NK-92 (cell line): ENCODE data around the gene GDF3.
"Not testable (repeated sequence)": the region's sequence is repeated elsewhere in the genome, so short reads cannot be mapped to it uniquely, and the experiment has no call there.

Experiments used
- DNase-seq: peaks from one replicate; lab custom pipeline; 2025; ENCODE audit not compliant: unreplicated experiment; lab: John Stamatoyannopoulos, UW

GDF3 gene

DNA sequence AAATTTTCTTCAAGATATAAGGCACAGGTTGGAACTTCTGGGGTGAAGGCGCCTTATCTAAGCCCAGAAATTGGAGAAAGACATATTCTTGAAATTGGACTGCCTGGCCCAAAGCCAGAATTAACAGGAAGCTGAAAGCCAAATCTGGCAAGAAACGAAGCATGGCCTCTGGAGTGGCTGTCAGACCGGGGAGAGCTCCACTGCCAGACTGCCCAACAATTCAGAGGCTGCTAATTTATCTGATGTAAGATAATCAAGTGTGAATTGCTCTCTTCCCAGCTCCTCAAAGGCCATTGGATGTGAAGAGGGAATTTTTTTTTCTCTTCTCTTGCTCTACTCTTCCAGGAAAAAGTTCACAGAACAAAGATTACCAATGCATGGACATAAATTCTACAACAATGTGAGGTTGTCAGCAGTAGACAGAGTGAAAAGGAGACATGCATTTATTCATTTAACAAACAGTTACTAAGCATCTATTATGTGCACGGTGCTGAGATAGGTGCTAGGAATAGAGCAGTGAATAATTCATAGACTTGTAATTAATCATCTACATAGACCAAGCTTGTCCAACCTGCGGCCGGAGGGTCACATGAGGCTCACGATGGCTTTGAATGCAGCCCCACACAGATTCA lies at the start of gene GDF3:
Gene GDF3, minus strand, starts transcription at position 210 of the 632 bp plus-strand sequence. Its CDS starts 47 bp downstream, at position 163.
- no peak for DNase-seq

DNA sequence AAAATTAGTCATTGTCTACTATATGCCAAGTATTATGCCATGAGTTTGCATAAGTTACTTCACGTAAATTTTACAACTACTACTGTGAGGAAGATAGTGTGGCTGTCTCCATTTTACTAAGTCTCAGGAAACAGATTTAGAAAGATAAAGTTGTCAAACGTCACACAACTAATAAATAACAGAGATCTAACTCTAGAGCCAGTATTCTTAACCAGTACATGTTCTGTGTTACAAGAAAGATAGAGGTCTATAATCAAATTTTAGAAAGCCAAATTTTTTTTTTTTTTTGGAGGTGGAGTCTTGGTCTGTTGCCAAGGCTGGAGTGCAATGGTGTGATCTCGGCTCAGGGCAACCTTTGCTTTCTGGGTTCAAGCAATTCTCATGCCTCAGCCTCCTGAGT lies 37.4 kb upstream of the GDF3 start:
- no peak for DNase-seq

DNA sequence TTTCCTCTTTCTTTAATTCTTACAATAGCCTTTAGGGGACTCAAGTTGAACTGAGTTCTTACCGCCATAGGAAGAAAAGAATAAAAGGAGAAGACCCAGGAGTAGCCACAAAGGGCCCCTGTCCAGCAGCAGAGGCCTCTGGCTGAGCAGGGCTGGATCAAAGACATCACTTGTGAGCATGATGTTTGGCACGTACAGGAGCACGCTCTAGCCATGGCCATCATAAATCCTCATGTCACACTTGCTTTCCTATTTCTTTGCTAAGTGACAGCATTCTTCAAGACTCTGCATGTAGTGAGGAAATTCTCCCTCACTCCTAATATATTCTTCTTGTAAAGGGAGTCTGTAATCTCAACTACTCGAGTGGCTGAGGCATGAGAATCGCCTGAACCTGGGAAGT lies 35.9 kb upstream of the GDF3 start:
- DNase-seq = no peak

DNA sequence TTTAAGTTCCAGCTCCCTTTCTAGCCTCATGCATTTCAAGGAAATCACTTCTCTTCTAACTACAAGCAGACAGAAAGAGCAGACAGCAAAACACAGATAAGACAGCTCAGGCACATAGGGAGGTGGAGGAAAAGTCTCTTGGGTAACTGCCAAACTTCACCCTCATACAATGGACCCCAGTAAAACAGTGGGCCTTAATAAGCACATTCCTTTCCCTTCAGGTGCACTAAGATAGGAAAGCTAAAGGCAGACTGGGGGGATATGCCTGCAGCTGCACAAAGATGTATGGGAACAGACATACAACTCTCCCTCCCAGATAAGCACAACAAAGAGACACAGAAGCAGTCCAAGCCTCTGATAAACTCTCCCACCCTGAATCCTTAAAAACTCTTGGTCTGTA lies 35.4 kb upstream of the GDF3 start:
- DNase-seq = not testable (repeated sequence)

DNA sequence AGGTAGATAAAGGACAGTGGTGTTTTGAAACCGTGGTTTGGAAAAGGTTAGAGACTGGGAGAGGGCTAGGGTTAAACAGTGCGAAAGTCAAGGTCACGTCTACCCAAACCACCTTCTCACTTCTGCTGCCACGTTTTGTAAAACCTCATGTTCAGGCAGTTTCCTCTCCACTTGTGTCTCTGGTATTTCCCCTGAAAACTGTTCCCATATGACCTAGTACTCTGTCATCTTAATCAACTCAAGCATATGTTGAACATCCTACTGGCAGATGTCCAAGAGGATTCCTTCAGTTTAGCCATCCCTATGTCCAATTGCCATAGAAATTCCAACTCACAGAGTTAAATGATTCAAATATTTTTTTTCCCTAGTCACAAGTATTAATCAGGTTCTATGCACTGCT lies 34.2 kb upstream of the GDF3 start:
- no peak for DNase-seq

DNA sequence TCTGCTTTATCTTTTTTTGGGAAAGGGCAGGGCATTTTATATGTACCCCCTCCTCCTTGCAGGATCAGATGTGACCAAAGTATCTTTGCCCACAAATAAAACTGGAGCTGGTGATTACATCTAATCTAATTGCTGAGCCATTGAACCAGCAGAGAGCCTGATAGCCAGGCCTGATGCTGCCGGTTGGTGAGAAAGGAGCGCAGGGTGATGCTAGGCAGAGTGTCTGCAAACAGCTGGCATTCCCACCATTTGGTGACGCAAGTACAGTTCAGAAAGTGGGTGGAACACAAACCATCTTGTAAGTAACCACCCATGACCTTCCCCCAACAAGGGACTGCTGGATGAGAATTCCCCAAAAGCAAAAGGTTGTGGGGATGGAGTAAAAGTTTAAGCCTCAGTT lies 28.4 kb upstream of the GDF3 start:
- no peak for DNase-seq

DNA sequence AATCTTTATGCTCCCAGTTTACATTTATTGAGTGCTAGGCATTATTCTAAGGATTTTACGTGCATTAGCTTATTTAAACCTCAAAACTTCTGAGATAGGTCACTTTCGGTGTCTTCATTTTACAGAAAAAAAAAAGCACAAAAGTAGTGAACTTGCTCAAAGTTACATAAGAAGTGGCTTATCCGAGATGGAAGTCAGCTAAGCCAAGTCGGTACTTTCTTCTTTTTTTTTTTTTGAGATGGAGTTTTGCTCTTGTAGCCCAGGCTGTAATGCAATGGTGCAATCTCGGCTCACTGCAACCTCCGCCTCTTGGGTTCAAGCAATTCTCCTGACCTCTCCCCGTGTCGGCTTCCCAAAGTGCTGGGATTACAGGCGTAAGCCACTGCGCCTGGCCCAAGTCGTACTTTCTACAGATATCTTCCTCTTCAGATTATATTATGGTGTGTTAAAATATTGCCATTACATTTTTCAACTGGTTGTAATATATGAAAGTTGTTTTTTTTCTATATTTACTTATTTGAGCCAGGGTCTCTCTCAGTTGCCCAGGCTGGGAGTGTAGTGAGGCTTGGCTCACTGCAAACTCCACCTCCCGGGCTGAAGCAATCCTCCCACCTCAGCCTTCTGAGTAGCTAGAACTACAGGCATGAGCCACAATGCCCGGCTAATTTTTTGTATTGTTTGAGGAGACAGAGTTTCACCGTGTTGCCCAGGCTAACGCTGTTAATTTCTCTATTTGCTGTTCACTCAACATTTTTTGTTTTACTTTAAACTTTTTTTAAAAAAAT lies 24.6 kb upstream of the GDF3 start:
- DNase-seq = no peak

DNA sequence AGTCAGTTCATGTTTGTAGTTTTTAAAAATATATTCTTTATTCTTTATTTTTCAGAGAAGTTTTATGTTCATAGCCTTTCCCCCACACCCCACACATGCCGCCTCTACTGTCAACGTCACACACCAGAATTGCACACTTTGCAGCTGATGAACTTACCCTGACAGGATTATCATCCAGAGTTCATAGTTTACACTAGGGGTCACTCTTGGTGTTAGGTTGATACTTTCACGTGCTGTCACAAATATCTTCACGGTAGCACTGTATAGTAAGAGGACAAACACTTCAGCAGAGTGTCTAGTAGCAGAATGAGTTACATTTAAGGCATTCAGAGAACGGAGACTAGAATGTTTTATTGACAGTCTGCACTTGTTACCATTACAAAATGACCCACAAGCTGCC lies 20.8 kb upstream of the GDF3 start:
- DNase-seq = no peak

DNA sequence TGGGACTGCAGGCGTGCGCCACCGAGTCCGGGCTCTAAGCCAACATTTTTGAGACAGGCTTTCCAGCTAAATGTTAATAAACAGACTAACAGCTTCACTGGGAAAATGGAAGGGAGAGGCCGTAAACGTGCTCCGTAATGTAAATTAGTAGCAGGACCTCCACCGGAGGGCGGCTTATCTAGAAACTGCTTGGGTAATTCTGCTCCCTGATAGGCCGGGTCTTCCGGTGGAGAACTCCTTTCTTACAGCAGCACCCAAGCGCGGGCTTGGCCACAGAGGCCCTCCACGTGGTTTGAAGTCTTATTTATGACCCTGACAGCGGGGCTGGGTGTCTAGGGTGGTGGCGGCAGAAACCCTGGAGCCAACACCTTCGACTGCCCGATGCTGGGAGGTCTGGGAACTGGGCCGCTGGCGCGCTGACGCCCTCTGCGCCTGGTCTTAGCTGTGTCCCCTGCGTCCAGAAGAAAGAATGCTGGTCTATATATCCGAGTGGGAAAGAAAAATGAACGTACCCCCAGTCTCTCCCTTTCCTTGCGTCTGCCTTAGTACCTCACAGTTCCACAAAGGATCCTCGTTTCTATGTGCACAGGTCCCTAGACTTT lies 17.4 kb upstream of the GDF3 start:
- DNase-seq = no peak

DNA sequence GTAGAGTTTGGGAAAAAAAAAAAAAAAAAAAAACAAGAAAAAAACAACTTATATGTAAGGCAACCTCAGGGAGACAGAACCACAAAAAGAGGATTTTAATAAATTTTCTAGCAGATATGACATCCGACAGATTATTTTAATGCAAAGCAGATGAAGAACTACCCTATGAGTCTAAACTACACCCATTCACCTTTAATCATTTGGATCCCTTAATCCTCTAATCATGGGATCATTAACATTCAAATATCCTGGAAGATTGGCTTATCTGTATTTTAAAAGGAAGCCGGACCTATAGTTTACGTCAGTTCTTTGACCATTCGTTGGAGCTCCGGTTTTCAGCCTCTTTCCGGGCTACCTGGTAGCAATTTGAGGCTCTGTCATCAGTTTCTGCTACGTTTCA lies 15.6 kb upstream of the GDF3 start, which contains the start of gene DPPA3:
Gene DPPA3, plus strand, starts transcription at position 301 of the 400 bp plus-strand sequence. CDS start 138 bp downstream, outside the sequence.
- no peak for DNase-seq

DNA sequence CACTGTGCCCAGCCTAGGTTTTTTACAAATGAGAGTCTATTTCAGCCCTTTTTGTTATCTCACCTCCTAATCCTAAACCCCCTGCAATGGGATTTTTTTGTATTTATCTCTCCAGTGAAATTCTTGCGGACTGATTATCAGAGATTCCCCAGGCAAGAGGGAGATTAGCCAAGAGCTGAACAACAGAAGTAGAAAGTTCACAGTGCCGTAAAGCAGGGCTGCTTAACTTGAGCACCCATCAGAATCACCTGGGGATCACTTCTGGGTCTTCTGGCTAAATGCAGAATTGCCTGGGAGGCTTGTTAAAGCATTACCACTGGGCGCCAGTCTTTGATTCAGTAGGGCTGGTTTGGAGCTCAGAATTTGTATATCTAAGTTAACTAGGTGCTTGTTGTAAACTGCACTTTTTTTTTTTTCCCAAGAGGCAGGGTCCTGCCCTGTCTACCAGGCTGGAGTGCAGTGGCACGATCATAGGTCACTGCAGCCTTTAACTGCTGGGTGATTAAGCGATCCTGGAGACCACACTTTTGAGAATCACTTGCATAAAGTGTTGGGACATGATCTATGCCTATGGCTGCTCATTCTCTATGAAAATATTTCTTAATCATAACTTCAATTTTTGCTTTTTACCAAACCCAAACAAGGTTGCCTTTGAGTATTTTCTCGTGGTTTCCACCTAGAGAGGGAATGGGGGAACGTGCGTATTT lies 14.5 kb upstream of the GDF3 start:
- DNase-seq = no peak

DNA sequence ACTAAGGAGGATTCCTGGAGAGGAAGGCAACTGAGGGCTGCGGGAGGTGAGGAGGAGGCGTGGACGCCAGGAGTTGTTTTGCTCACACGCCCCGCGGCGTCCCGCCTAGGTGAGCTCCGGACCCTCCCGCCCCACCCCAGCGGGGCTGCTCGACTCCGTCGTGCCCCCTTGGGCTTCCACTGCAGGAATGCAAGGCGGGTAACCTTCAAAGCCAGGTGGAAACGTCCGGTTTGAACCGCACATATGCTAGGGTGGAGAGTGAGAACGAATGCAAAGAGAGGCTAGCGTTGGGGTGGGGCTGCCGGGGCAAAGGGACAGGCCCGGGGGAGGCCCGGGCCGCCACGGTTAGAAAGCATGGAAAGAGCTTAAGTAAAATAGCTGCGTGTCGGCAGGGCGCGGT lies 10.3 kb upstream of the GDF3 start:
- DNase-seq = no peak

DNA sequence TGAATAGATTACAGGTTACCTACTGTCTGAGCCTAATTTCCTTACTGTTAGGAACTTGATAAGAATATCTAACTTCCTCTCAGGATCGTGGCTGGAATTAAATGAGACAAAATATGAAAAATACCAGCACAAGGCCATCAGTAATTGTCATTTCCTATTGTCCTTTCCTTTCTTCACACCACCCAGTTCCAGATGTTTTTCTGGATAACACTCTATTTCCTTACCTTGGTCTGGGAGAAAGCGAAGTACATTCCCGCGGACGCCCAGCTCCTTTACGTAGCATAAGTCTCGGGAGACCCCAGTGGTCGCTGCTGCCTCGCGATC lies 376 bp downstream of the GDF3 start:
- no peak for DNase-seq

DNA sequence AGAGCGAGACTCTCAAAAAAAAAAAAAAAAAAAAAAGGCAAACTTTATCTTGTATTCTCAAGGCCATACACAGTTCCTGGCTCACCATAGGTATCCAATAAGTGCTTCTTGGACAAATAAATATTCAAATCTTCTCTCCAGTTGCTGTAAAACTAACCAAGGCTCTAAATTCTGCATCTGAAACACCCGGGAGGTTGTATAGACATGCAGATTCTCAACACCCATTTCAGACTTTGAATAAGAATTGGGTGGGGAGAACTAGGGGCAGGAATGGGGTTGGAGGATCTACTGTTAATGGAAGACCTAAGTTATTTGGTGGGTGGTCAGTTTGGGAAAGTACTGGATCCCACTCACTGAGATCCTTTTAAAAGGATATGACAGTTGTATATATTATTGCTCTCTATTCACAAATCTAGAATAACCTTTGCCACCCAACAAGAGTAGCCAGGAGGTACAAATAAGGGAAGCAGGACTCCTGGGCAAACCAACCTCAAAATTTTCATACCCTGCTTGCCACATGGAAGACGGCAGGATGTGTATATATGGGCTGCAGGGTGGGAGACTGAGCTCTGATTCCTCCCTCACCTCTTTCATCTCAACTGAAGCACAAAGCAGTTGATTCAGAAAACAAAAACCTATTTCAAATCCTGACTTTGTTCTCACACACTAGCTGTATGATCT lies 879 bp downstream of the GDF3 start:
- no peak for DNase-seq

DNA sequence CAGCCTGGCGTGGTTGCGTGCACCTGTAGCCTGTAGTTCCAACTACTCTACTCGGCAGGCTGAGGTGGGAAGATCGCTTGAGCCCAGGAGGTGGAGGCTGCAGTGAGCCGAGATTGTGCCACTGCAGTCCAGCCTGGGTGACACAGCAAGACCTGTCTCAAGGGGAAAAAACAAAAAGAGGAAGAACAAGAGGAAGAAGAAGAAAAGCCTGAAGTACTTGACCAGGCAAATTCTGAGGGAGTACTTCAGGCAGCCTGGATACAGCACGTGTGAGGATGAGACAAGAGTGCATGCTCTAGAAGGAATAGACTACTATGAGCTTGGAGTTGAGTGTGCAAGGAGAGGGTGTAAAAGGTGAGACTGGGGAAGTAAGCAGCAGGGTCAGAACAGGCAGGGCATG lies 1.8 kb downstream of the GDF3 start:
- no peak for DNase-seq

DNA sequence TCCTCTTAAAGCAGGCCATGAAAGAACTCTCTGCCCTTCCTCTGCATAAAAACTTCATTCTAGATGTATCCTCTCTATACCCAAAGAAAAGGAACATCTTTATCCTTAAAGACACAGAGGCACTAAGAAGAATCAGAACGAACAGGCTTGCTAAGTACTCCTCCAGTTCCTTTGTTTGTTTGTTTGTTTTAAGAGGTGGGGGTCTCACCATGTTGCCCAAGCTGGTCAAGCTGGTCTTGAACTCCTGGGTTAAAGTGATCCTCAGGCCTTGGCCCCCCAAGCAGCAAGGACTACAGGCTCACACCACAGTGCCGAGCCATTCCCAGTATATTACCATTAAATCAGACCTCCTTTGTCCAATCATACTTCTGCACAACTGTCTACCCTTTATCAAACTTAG lies 14.0 kb downstream of the GDF3 start:
- no peak for DNase-seq

DNA sequence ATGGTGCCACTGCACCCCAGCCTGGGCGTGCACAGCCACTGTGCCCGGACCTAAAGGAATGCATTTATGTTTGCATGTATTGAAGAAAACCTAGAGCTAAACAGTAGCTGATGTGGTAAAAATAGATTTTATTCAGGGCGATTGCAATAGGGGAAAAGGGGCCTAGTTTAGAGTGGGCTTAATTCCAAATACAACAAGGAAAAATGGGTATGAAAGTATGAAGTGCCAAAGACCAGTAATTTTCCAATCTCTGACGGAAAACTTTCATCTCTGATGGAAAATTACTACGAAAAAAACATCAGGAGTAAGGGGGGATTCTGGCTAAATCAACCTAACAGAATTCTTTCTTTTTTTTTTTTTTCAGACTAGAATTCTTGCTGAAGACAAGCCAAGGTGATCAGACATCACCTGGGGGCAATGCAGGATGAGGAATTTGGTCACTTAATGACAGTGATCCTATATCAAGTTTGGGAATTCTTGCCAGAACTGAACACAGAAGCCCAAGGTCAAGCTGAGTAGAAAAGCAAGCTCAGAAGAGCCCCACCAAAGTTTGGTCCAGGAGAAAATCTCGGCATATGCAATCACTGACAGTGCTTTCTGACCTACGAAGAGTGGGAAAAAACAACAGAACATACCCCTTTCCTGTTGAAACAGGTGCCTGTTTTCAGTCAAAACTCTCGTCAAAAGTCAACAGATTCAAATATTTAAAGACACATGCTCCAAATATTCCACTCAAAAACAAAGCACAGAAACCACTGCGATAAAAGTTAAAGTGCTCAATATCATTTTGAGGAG lies 16.1 kb downstream of the GDF3 start:
- no peak for DNase-seq

DNA sequence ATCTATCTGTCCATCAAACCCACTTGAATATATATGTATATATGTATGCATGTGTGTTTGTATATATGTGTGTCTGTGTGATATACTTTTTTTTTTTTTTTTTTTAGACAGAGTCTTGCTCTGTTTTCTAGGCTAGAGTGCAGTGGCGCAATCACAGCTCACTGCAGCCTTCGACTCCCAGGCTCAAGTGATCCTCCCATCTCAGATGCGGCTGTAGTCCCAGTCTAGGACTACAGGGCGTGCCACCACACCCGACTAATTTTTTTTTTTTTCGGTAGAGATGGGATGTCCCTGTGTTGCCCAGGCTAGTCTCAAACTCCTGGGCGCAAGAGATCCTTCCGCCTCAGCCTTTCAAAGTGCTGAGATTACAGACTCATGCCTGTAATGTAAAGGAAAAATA lies 16.8 kb downstream of the GDF3 start:
- DNase-seq = no peak

DNA sequence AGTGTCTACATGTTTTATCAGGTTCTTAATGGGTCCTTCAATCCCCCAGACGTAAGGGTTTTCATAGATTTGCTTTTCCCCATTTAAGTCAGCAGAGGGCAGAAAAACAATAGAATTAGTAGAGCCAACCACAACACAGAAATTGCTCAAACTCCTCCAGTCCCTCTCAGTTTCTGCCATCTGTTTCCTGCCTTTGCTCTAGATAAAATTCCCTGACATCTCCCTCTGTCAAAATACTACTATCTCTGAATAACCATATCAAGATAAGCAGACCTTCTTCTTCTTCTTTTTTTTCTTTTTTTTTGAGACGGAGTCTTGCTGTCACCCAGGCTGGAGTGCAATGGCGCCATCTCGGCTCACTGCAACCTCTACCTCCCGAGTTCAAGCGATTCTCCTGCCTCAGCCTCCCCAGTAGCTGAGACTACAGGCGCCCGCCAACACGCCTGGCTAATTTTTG lies 18.1 kb downstream of the GDF3 start:
- not testable (repeated sequence) for DNase-seq

DNA sequence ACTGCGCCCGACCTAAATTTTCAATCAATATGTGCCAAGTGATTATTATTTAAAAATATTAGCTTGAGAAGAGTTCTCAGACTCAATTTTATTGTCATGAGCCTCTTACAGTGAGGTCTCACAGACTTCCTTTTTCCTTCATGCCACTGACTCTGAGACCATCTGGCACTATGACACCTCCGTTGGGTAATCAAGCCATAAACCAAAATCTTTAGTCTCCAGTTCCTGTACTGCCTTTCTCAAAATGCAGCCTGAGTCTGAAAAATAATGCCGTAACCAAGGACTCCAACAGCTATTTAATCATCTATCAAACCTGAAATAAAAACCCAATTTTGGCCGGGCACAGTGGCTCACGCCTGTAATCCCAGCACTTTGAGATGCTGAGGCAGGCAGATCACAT lies 20.1 kb downstream of the GDF3 start:
- not testable (repeated sequence) for DNase-seq
